ENCODE measurements around the gene ALG12. TPM values are rescaled to one million over a fixed set of nuclear protein-coding genes. Genes with fewer than 3 reads are reported as not detected.

ALG12 gene
- total and polyA plus RNA-seq, 2 of the 13 experiments (the other 11 are each of a cell fraction or from before 2014, with no cell fraction given): 7.8 to 15.8 TPM

- TF ChIP-seq NR2F6 (IDR thresholded peaks at IDR 0.05) (peak; percentile 82), NR2F6 (CRISPR knock-in tag; IDR thresholded peaks at IDR 0.05) (peak; percentile 84), POGZ (CRISPR knock-in tag; IDR thresholded peaks at IDR 0.05) (no peak), MTA3 (CRISPR knock-in tag; IDR thresholded peaks at IDR 0.05) (no peak), NFKB2 (CRISPR knock-in tag; IDR thresholded peaks at IDR 0.05; ENCODE audit: borderline replicate concordance) (peak; percentile 78; the same call in 1 of the 2 replicates), ZNF17 (CRISPR knock-in tag; IDR thresholded peaks at IDR 0.05) (no peak), IRF2 (CRISPR knock-in tag; IDR thresholded peaks at IDR 0.05) (no peak), TEAD3 (CRISPR knock-in tag; optimal IDR thresholded peaks at IDR 0.05; ENCODE audit: borderline replicate concordance) (no peak), XBP1 (CRISPR knock-in tag; IDR thresholded peaks at IDR 0.05) (no peak), PRMT3 (CRISPR knock-in tag; IDR thresholded peaks at IDR 0.05; ENCODE audit: borderline replicate concordance, low read depth) (no peak), MAF1 (CRISPR knock-in tag; IDR thresholded peaks at IDR 0.05; ENCODE audit: borderline replicate concordance) (no peak), MIER3 (CRISPR knock-in tag; IDR thresholded peaks at IDR 0.05; ENCODE audit: borderline replicate concordance) (peak; percentile 24; the same call in 1 of the 2 replicates), ZNF333 (CRISPR knock-in tag; IDR thresholded peaks at IDR 0.05; ENCODE audit: borderline replicate concordance) (no peak), TGIF2 (CRISPR knock-in tag; IDR thresholded peaks at IDR 0.05) (no peak), RCOR2 (CRISPR knock-in tag; IDR thresholded peaks at IDR 0.05) (no peak)
- TF ChIP-seq, protein P1, sequence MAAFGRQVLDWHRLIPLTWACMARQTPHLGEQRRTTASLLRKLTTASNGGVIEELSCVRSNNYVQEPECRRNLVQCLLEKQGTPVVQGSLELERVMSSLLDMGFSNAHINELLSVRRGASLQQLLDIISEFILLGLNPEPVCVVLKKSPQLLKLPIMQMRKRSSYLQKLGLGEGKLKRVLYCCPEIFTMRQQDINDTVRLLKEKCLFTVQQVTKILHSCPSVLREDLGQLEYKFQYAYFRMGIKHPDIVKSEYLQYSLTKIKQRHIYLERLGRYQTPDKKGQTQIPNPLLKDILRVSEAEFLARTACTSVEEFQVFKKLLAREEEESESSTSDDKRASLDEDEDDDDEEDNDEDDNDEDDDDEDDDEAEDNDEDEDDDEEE (CRISPR knock-in tag; IDR thresholded peaks at IDR 0.05): no peak
- TF ChIP-seq, protein P2, sequence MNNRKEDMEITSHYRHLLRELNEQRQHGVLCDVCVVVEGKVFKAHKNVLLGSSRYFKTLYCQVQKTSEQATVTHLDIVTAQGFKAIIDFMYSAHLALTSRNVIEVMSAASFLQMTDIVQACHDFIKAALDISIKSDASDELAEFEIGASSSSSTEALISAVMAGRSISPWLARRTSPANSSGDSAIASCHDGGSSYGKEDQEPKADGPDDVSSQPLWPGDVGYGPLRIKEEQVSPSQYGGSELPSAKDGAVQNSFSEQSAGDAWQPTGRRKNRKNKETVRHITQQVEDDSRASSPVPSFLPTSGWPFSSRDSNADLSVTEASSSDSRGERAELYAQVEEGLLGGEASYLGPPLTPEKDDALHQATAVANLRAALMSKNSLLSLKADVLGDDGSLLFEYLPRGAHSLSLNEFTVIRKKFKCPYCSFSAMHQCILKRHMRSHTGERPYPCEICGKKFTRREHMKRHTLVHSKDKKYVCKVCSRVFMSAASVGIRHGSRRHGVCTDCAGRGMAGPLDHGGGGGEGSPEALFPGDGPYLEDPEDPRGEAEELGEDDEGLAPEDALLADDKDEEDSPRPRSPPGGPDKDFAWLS (CRISPR knock-in tag; IDR thresholded peaks at IDR 0.05; ENCODE audit: borderline replicate concordance): 0 out of 2 replicates have a peak, but pooled peaks have one; percentile 22
- TF ChIP-seq, protein P3, sequence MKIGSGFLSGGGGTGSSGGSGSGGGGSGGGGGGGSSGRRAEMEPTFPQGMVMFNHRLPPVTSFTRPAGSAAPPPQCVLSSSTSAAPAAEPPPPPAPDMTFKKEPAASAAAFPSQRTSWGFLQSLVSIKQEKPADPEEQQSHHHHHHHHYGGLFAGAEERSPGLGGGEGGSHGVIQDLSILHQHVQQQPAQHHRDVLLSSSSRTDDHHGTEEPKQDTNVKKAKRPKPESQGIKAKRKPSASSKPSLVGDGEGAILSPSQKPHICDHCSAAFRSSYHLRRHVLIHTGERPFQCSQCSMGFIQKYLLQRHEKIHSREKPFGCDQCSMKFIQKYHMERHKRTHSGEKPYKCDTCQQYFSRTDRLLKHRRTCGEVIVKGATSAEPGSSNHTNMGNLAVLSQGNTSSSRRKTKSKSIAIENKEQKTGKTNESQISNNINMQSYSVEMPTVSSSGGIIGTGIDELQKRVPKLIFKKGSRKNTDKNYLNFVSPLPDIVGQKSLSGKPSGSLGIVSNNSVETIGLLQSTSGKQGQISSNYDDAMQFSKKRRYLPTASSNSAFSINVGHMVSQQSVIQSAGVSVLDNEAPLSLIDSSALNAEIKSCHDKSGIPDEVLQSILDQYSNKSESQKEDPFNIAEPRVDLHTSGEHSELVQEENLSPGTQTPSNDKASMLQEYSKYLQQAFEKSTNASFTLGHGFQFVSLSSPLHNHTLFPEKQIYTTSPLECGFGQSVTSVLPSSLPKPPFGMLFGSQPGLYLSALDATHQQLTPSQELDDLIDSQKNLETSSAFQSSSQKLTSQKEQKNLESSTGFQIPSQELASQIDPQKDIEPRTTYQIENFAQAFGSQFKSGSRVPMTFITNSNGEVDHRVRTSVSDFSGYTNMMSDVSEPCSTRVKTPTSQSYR (CRISPR knock-in tag; IDR thresholded peaks at IDR 0.05; ENCODE audit: borderline replicate concordance): peak; percentile 94
- TF ChIP-seq, protein P4, sequence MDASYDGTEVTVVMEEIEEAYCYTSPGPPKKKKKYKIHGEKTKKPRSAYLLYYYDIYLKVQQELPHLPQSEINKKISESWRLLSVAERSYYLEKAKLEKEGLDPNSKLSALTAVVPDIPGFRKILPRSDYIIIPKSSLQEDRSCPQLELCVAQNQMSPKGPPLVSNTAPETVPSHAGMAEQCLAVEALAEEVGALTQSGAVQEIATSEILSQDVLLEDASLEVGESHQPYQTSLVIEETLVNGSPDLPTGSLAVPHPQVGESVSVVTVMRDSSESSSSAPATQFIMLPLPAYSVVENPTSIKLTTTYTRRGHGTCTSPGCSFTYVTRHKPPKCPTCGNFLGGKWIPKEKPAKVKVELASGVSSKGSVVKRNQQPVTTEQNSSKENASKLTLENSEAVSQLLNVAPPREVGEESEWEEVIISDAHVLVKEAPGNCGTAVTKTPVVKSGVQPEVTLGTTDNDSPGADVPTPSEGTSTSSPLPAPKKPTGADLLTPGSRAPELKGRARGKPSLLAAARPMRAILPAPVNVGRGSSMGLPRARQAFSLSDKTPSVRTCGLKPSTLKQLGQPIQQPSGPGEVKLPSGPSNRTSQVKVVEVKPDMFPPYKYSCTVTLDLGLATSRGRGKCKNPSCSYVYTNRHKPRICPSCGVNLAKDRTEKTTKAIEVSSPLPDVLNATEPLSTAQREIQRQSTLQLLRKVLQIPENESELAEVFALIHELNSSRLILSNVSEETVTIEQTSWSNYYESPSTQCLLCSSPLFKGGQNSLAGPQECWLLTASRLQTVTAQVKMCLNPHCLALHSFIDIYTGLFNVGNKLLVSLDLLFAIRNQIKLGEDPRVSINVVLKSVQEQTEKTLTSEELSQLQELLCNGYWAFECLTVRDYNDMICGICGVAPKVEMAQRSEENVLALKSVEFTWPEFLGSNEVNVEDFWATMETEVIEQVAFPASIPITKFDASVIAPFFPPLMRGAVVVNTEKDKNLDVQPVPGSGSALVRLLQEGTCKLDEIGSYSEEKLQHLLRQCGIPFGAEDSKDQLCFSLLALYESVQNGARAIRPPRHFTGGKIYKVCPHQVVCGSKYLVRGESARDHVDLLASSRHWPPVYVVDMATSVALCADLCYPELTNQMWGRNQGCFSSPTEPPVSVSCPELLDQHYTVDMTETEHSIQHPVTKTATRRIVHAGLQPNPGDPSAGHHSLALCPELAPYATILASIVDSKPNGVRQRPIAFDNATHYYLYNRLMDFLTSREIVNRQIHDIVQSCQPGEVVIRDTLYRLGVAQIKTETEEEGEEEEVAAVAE (CRISPR knock-in tag; IDR thresholded peaks at IDR 0.05; ENCODE audit: borderline replicate concordance): no peak
Observed at GRCh38 chr22:49966774-49967705, 48.8 kb upstream of the ALG12 start (continued).
